H9 (cell line): Measurements from ENCODE around the gene ARSH. TPM values are rescaled to one million over a fixed set of nuclear protein-coding genes. Genes with fewer than 3 reads are reported as not detected.

Experiments used
- DNase-seq: peaks from one replicate; pipeline ENCODE4 v3.0.0-alpha.2; 2017
- H2AFZ ChIP-seq: one replicate; pipeline ENCODE4 v1.6.1; 2013; ENCODE audit warnings: mild to moderate bottlenecking, low read length, control low read depth, moderate library complexity
- H2AK5ac ChIP-seq: 2 replicates; pipeline ENCODE4 v1.6.1; 2013; ENCODE audit warnings: low read length, control low read depth, mixed read lengths; ENCODE audit not compliant: insufficient read length
- H2BK120ac ChIP-seq: one replicate; pipeline ENCODE4 v1.6.1; 2013; ENCODE audit warnings: low read depth, mild to moderate bottlenecking, low read length, control low read depth, inconsistent platforms; ENCODE audit not compliant: poor library complexity, severe bottlenecking
- H2BK12ac ChIP-seq: 2 replicates; pipeline ENCODE4 v1.6.1; 2013; ENCODE audit warnings: low read length, control low read depth, mixed read lengths, low read depth; ENCODE audit not compliant: insufficient read length
- H2BK15ac ChIP-seq: 2 replicates; pipeline ENCODE4 v1.6.1; 2013; ENCODE audit warnings: low read depth, low read length, control low read depth
- H2BK20ac ChIP-seq: one replicate; pipeline ENCODE4 v1.6.1; 2013; ENCODE audit warnings: low read depth, mild to moderate bottlenecking, low read length, control low read depth, inconsistent platforms; ENCODE audit not compliant: poor library complexity, severe bottlenecking
- H2BK5ac ChIP-seq: 2 replicates; pipeline ENCODE4 v1.6.1; 2013; ENCODE audit warnings: low read length, control low read depth, mixed read lengths; ENCODE audit not compliant: insufficient read length
- H3K14ac ChIP-seq: 2 replicates; pipeline ENCODE4 v1.6.1; 2013; ENCODE audit warnings: low read length, control low read depth; ENCODE audit not compliant: insufficient read depth
- H3K18ac ChIP-seq: 2 replicates; pipeline ENCODE4 v1.6.1; 2013; ENCODE audit warnings: low read depth, mild to moderate bottlenecking, mixed read lengths, low read length, control low read depth; ENCODE audit not compliant: insufficient read length
- H3K23ac ChIP-seq: 2 replicates; pipeline ENCODE4 v1.6.1; 2013; ENCODE audit warnings: low read length, control low read depth, mixed read lengths, low read depth; ENCODE audit not compliant: insufficient read length
- H3K23me2 ChIP-seq: 2 replicates; pipeline ENCODE4 v1.6.1; 2013; ENCODE audit warnings: low read depth, mild to moderate bottlenecking, mixed read lengths, low read length, control low read depth; ENCODE audit not compliant: insufficient read length, poor library complexity, severe bottlenecking
- H3K27ac ChIP-seq: 2 replicates; pipeline ENCODE4 v1.5.1; 2013; ENCODE audit warnings: low read length, control low read depth, mixed read lengths, low read depth; ENCODE audit not compliant: insufficient read length
- H3K27me3 ChIP-seq: 2 replicates; pipeline ENCODE4 v1.6.1; 2013; ENCODE audit warnings: low read length, control low read depth, inconsistent platforms; ENCODE audit not compliant: insufficient read depth
- H3K4ac ChIP-seq: 2 replicates; pipeline ENCODE4 v1.6.1; 2013; ENCODE audit warnings: low read depth, mild to moderate bottlenecking, control low read depth, inconsistent platforms, low read length, moderate library complexity
- H3K4me1 ChIP-seq: 2 replicates; pipeline ENCODE4 v1.6.1; 2013; ENCODE audit warnings: low read length, control low read depth, inconsistent platforms; ENCODE audit not compliant: insufficient read depth
- H3K4me2 ChIP-seq: 2 replicates; pipeline ENCODE4 v1.6.1; 2013; ENCODE audit warnings: low read length, control low read depth, mixed read lengths; ENCODE audit not compliant: insufficient read length, insufficient read depth
- H3K56ac ChIP-seq: 2 replicates; pipeline ENCODE4 v1.6.1; 2013; ENCODE audit warnings: low read depth, mild to moderate bottlenecking, mixed read lengths, low read length, control low read depth; ENCODE audit not compliant: insufficient read length
- H3K79me1 ChIP-seq: 2 replicates; pipeline ENCODE4 v1.6.1; 2013; ENCODE audit warnings: low read depth, mild to moderate bottlenecking, moderate library complexity, low read length, control low read depth, inconsistent platforms; ENCODE audit not compliant: insufficient read depth, poor library complexity, severe bottlenecking
- H3K79me2 ChIP-seq: 2 replicates; pipeline ENCODE4 v1.6.1; 2013; ENCODE audit warnings: low read length, control low read depth, inconsistent platforms; ENCODE audit not compliant: insufficient read depth
- H3K9ac ChIP-seq: 2 replicates; pipeline ENCODE4 v1.6.1; 2013; ENCODE audit warnings: low read length, control low read depth, mixed read lengths; ENCODE audit not compliant: insufficient read length; ENCODE audit errors: extremely low read depth
- H3K9me3 ChIP-seq: one replicate; pipeline ENCODE4 v1.6.1; 2013; ENCODE audit warnings: low read depth, low read length, inconsistent platforms; ENCODE audit not compliant: control insufficient read depth
- H3T11ph ChIP-seq: one replicate; pipeline ENCODE4 v1.6.1; 2013; ENCODE audit warnings: mild to moderate bottlenecking, low read length, control low read depth, inconsistent platforms
- H4K20me1 ChIP-seq: one replicate; pipeline ENCODE4 v1.6.1; 2013; ENCODE audit not compliant: control insufficient read depth, insufficient read length, insufficient read depth
- H4K5ac ChIP-seq: 2 replicates; pipeline ENCODE4 v1.6.1; 2013; ENCODE audit warnings: low read depth, mild to moderate bottlenecking, mixed read lengths, low read length, control low read depth; ENCODE audit not compliant: insufficient read length
- H4K8ac ChIP-seq: replicated peaks from 2 replicates; pipeline ENCODE4 v1.6.1; 2013; ENCODE audit warnings: low read length, control low read depth, mixed read lengths, low read depth; ENCODE audit not compliant: insufficient read length
- H4K91ac ChIP-seq: 2 replicates; pipeline ENCODE4 v1.6.1; 2013; ENCODE audit warnings: low read depth, mild to moderate bottlenecking, moderate library complexity, mixed read lengths, low read length, control low read depth; ENCODE audit not compliant: insufficient read length
- H3K27ac Mint-ChIP-seq, 3 experiments: 2 replicates in 2 of 3; 3 replicates in 1 of 3; pipeline ENCODE4 v1.8.0; 2020 to 2021; ENCODE audit warnings: mixed read lengths in 3 of 3, mild to moderate bottlenecking in 1 of 3, moderate library complexity in 1 of 3
- H3K27me3 Mint-ChIP-seq: 2 replicates; pipeline ENCODE4 v1.8.0; 2021; ENCODE audit warnings: low read depth, mild to moderate bottlenecking, moderate library complexity, mixed read lengths
- H3K36me3 Mint-ChIP-seq, 3 experiments: 2 replicates in 2 of 3; 3 replicates in 1 of 3; pipeline ENCODE4 v1.8.0; 2020 to 2021; ENCODE audit warnings: low read depth in 3 of 3, mixed read lengths in 3 of 3; ENCODE audit not compliant: insufficient read depth in 1 of 3
- H3K4me1 Mint-ChIP-seq, 2 experiments: 2 replicates each; pipeline ENCODE4 v1.8.0; 2020; ENCODE audit warnings: mixed read lengths in 2 of 2
- H3K4me3 Mint-ChIP-seq, 2 experiments: 2 replicates in 1 of 2; 3 replicates in 1 of 2; pipeline ENCODE4 v1.8.0; 2020 to 2021; ENCODE audit warnings: mild to moderate bottlenecking in 2 of 2, mixed read lengths in 2 of 2, moderate library complexity in 1 of 2
- H3K9me3 Mint-ChIP-seq, 2 experiments: 2 replicates in 1 of 2; 3 replicates in 1 of 2; pipeline ENCODE4 v1.8.0; 2020; ENCODE audit warnings: mild to moderate bottlenecking in 2 of 2, mixed read lengths in 2 of 2, moderate library complexity in 1 of 2
- WGBS: extraction: QIAGEN DNeasy Blood & Tissue Kit; methylation state at CpG from one replicate; pipeline ENCODE4 v1.1.7; 2013; ENCODE audit warnings: missing lambda C conversion rate, low lambda C conversion rate, mixed read lengths; ENCODE audit not compliant: insufficient read length; ENCODE audit errors: extremely low coverage; 5-methylcytosine and 5-hydroxymethylcytosine counted together
- total RNA-seq: library from RNA; stranded (reverse); gene quantifications from 2 replicates; pipeline ENCODE4 v1.2.1, GENCODE V29; 2021
- TF ChIP-seq, protein P1 (sequence below): fragments of 200-600 bp; sonication (generic); conservative IDR thresholded peaks from 3 replicates; pipeline ENCODE4 v1.8.0; 2021; ENCODE audit warnings: antibody characterized with exemption, mild to moderate bottlenecking

ARSH gene
- total RNA-seq, 1 experiment from 2014 or later, result not detected

GRCh38 chrX:3037218-3037617, 30.9 kb downstream of the ARSH start:
- H2AFZ ChIP-seq, result no peak overlapping the region
- H3K9me3 ChIP-seq, result peaks cover 8% of the 10 kb centered on the region
- H3K18ac ChIP-seq, result no peak overlapping the region
- H3K9ac ChIP-seq, result no peak overlapping the region
- H3K4me1 Mint-ChIP-seq, result peaks cover 0 to 6% of the 10 kb centered on the region in 2 experiments; a peak in 2 of 4 replicates
- H3K27ac Mint-ChIP-seq, result no peak overlapping the region
- H3K4me1 ChIP-seq, result no peaks in the 10 kb centered on the region
- H3K56ac ChIP-seq, result no peak overlapping the region
- WGBS, result no CpG with 5 or more reads among the region's 3 CpGs
- no peak for DNase-seq
- H4K8ac ChIP-seq, result no peak overlapping the region
- H2BK20ac ChIP-seq, result no peak overlapping the region
- no peak overlapping the region for H4K5ac ChIP-seq
- no peaks in the 10 kb centered on the region for H3K79me2 ChIP-seq
- H2BK120ac ChIP-seq, result no peak overlapping the region
- H2BK12ac ChIP-seq, result no peak overlapping the region
- H2BK15ac ChIP-seq, result no peak overlapping the region
- H2AK5ac ChIP-seq, result no peak overlapping the region
- peaks cover 26 to 32% of the 10 kb centered on the region in 2 experiments for H3K9me3 Mint-ChIP-seq
- no peaks in the 10 kb centered on the region for H3K27me3 Mint-ChIP-seq
- no peaks in the 10 kb centered on the region for H3K27me3 ChIP-seq
- TF ChIP-seq, protein P1, sequence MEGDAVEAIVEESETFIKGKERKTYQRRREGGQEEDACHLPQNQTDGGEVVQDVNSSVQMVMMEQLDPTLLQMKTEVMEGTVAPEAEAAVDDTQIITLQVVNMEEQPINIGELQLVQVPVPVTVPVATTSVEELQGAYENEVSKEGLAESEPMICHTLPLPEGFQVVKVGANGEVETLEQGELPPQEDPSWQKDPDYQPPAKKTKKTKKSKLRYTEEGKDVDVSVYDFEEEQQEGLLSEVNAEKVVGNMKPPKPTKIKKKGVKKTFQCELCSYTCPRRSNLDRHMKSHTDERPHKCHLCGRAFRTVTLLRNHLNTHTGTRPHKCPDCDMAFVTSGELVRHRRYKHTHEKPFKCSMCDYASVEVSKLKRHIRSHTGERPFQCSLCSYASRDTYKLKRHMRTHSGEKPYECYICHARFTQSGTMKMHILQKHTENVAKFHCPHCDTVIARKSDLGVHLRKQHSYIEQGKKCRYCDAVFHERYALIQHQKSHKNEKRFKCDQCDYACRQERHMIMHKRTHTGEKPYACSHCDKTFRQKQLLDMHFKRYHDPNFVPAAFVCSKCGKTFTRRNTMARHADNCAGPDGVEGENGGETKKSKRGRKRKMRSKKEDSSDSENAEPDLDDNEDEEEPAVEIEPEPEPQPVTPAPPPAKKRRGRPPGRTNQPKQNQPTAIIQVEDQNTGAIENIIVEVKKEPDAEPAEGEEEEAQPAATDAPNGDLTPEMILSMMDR, result no peak
- no peaks in the 10 kb centered on the region for H3K23me2 ChIP-seq
- no peak overlapping the region for H3K4ac ChIP-seq
- no peaks in the 10 kb centered on the region for H4K20me1 ChIP-seq
- H3K27ac ChIP-seq, result no peak overlapping the region
- H2BK5ac ChIP-seq, result no peak overlapping the region
- H3K4me2 ChIP-seq, result no peak overlapping the region
- H3K4me3 Mint-ChIP-seq, result no peak overlapping the region
- no peak overlapping the region for H4K91ac ChIP-seq
- peaks cover 0 to 27% (median 12%) of the 10 kb centered on the region in 3 experiments; a peak in 6 of 7 replicates for H3K36me3 Mint-ChIP-seq
- H3K14ac ChIP-seq, result no peak overlapping the region
- H3T11ph ChIP-seq, result no peak overlapping the region
- no peak overlapping the region for H3K23ac ChIP-seq
- H3K79me1 ChIP-seq, result no peaks in the 10 kb centered on the region
